Hepatic stellate cell (primary cell): ENCODE results near the gene CACFD1.

Experiments
- DNase-seq: peaks from one replicate; pipeline ENCODE4 v3.0.0; 2011; ENCODE audit warnings: low spot score

CACFD1 gene

GRCh38 chr9:133459476-133460404 is at the start of gene CACFD1:
Gene CACFD1 (plus strand): TSS chr9:133459978. CDS start chr9:133460067, 89 bp downstream.
- DNase-seq: peak; percentile 98

GRCh38 chr9:133415170-133415569 is 44.6 kb upstream of the CACFD1 start:
- no peak for DNase-seq

- peak; percentile 84 for DNase-seq
Measured at GRCh38 chr9:133417541-133418461, 42.0 kb upstream of the CACFD1 start, which contains the start of gene REXO4. Gene REXO4 (minus strand): TSS chr9:133418010. CDS start chr9:133417844, 166 bp downstream.

- DNase-seq: no peak
Measured at GRCh38 chr9:133419005-133419404, 40.8 kb upstream of the CACFD1 start.

GRCh38 chr9:133420392-133420827 is 39.4 kb upstream of the CACFD1 start:
- DNase-seq: no peak

GRCh38 chr9:133421615-133422542 is 37.9 kb upstream of the CACFD1 start, which contains the start of gene ADAMTS13:
Gene ADAMTS13 (plus strand): TSS chr9:133422367. CDS start chr9:133422444, 77 bp downstream.
- no peak for DNase-seq

- DNase-seq: no peak
Measured at GRCh38 chr9:133423216-133423615, 36.6 kb upstream of the CACFD1 start.

GRCh38 chr9:133424187-133424586 is 35.6 kb upstream of the CACFD1 start:
- DNase-seq: no peak

GRCh38 chr9:133425049-133425632 is 34.6 kb upstream of the CACFD1 start:
- no peak for DNase-seq

- no peak for DNase-seq
Measured at GRCh38 chr9:133426011-133426410, 33.8 kb upstream of the CACFD1 start.

- no peak for DNase-seq
Measured at GRCh38 chr9:133427658-133428348, 32.0 kb upstream of the CACFD1 start.

GRCh38 chr9:133428617-133429101 is 31.1 kb upstream of the CACFD1 start:
- DNase-seq: no peak

- no peak for DNase-seq
Measured at GRCh38 chr9:133429214-133429613, 30.6 kb upstream of the CACFD1 start.

- no peak for DNase-seq
Measured at GRCh38 chr9:133429641-133430161, 30.1 kb upstream of the CACFD1 start.

- DNase-seq: no peak
Measured at GRCh38 chr9:133430244-133430643, 29.5 kb upstream of the CACFD1 start.

GRCh38 chr9:133433351-133433843 is 26.4 kb upstream of the CACFD1 start:
- DNase-seq: no peak

GRCh38 chr9:133436681-133437080 is 23.1 kb upstream of the CACFD1 start:
- DNase-seq: no peak

- DNase-seq: no peak
Measured at GRCh38 chr9:133437753-133438531, 21.8 kb upstream of the CACFD1 start.

GRCh38 chr9:133439337-133439736 is 20.4 kb upstream of the CACFD1 start:
- DNase-seq: no peak
